ENCODE measurements around the gene MDH1B.
"Not testable (repeated sequence)": the region's sequence is repeated elsewhere in the genome, so short reads cannot be mapped to it uniquely, and the experiment has no call there.

The MDH1B gene

GRCh38 chr2:206716623-206717022 is 48.5 kb downstream of the MDH1B start:
- Histone ChIP-seq H3K4me3 (ENCODE audit: low read depth, low read length) (no peak overlapping the region), H3K27ac (no peak overlapping the region), H3K36me3 (replicated peaks) (no peaks in the 10 kb centered on the region), H3K27me3 (replicated peaks) (no peaks in the 10 kb centered on the region)
- TF ChIP-seq, protein P1, sequence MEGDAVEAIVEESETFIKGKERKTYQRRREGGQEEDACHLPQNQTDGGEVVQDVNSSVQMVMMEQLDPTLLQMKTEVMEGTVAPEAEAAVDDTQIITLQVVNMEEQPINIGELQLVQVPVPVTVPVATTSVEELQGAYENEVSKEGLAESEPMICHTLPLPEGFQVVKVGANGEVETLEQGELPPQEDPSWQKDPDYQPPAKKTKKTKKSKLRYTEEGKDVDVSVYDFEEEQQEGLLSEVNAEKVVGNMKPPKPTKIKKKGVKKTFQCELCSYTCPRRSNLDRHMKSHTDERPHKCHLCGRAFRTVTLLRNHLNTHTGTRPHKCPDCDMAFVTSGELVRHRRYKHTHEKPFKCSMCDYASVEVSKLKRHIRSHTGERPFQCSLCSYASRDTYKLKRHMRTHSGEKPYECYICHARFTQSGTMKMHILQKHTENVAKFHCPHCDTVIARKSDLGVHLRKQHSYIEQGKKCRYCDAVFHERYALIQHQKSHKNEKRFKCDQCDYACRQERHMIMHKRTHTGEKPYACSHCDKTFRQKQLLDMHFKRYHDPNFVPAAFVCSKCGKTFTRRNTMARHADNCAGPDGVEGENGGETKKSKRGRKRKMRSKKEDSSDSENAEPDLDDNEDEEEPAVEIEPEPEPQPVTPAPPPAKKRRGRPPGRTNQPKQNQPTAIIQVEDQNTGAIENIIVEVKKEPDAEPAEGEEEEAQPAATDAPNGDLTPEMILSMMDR (IDR thresholded peaks at IDR 0.05; ENCODE audit: low read depth, low read length, missing control alignments) = no peak
- DNase-seq = no peak
- in situ Hi-C loops (cut with HindIII; ENCODE audit: low pct_ligation_motif_present, low sequenced_read_pairs) = no loop called here

GRCh38 chr2:206715183-206715582 is 49.9 kb downstream of the MDH1B start:
- not testable (repeated sequence) for H3K36me3 ChIP-seq (replicated peaks); H3K27ac ChIP-seq; DNase-seq

DNA sequence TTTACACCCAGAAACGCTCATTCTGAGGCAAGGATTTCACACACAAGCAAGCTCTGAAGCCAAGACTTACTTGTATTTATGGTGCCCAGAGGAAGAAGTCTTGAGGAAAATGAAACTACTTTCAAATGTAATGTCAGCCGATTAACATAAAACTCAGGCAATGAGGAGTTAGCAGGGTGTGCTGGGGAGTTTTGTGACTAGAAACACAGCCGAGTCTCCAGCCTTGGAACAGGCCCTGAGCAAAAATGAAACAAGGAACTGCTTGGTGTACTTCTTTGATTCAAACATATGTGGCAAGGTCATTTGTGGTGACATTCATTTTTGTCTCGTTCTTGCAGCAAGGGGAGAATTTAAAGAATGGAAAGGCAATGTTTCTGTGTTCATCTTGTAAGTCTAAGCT is 51.4 kb downstream of the MDH1B start:
- no peaks in the 10 kb centered on the region for H3K27me3 ChIP-seq (replicated peaks)
- TF ChIP-seq, protein P1 (IDR thresholded peaks at IDR 0.05; ENCODE audit: low read depth, low read length, missing control alignments) = no peak
- no peak overlapping the region for H3K27ac ChIP-seq
- no peak for DNase-seq
- in situ Hi-C loops (cut with HindIII; ENCODE audit: low pct_ligation_motif_present, low sequenced_read_pairs) = no loop called here
- no peaks in the 10 kb centered on the region for H3K36me3 ChIP-seq (replicated peaks)
- H3K4me3 ChIP-seq (ENCODE audit: low read depth, low read length) = no peak overlapping the region

More at GRCh38 chr2:206715183-206715582, 49.9 kb downstream of the MDH1B start:
- H3K27me3 ChIP-seq (replicated peaks); H3K4me3 ChIP-seq (ENCODE audit: low read depth, low read length); in situ Hi-C loops (cut with HindIII; ENCODE audit: low pct_ligation_motif_present, low sequenced_read_pairs): not testable (repeated sequence)

DNA sequence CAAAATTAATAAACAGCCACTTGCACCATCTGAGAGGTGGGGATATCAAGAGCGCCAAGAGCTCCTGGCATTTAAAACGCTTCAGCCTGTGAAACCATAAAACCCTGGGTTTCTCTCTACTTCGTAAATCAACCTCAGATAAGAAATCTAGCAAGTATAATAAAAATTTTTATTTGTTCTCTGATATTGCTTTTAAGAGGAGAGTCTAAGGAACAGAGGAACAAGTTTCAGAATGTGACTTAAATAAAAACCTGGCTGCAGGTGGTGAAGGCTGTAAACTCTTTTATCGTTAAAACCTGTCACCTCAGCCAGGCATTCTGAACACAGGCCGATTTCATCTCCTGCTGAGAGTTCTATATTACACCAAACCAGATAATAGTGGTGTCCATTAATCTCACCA is 56.8 kb downstream of the MDH1B start:
- Histone ChIP-seq H3K4me3 (ENCODE audit: low read depth, low read length) (no peak overlapping the region), H3K36me3 (replicated peaks) (no peaks in the 10 kb centered on the region), H3K27me3 (replicated peaks) (no peaks in the 10 kb centered on the region), H3K27ac (no peak overlapping the region)
- TF ChIP-seq, protein P1 (IDR thresholded peaks at IDR 0.05; ENCODE audit: low read depth, low read length, missing control alignments) = no peak
- in situ Hi-C loops (cut with HindIII; ENCODE audit: low pct_ligation_motif_present, low sequenced_read_pairs) = no loop called here
- no peak for DNase-seq

- TF ChIP-seq, protein P1 (IDR thresholded peaks at IDR 0.05; ENCODE audit: low read depth, low read length, missing control alignments) = no peak
- no peak overlapping the region for H3K4me3 ChIP-seq (ENCODE audit: low read depth, low read length)
- no peak for DNase-seq
- no peaks in the 10 kb centered on the region for H3K27me3 ChIP-seq (replicated peaks)
- H3K27ac ChIP-seq = no peak overlapping the region
- in situ Hi-C loops (cut with HindIII; ENCODE audit: low pct_ligation_motif_present, low sequenced_read_pairs) = no loop called here
- no peaks in the 10 kb centered on the region for H3K36me3 ChIP-seq (replicated peaks)
These were observed 57.9 kb downstream of the MDH1B start for GRCh38 chr2:206707164-206707701.

- no peaks in the 10 kb centered on the region for H3K27me3 ChIP-seq (replicated peaks)
- H3K4me3 ChIP-seq (ENCODE audit: low read depth, low read length) = no peak overlapping the region
- H3K27ac ChIP-seq = no peak overlapping the region
- TF ChIP-seq, protein P1 (IDR thresholded peaks at IDR 0.05; ENCODE audit: low read depth, low read length, missing control alignments) = no peak
- in situ Hi-C loops (cut with HindIII; ENCODE audit: low pct_ligation_motif_present, low sequenced_read_pairs) = no loop called here
- no peak for DNase-seq
- no peaks in the 10 kb centered on the region for H3K36me3 ChIP-seq (replicated peaks)
These were observed 63.0 kb downstream of the MDH1B start for GRCh38 chr2:206701952-206702605.

Measured in brain microvascular endothelial cell (primary cell).